ENCODE results near the gene HOXB13.

Gene HOXB13

DNA sequence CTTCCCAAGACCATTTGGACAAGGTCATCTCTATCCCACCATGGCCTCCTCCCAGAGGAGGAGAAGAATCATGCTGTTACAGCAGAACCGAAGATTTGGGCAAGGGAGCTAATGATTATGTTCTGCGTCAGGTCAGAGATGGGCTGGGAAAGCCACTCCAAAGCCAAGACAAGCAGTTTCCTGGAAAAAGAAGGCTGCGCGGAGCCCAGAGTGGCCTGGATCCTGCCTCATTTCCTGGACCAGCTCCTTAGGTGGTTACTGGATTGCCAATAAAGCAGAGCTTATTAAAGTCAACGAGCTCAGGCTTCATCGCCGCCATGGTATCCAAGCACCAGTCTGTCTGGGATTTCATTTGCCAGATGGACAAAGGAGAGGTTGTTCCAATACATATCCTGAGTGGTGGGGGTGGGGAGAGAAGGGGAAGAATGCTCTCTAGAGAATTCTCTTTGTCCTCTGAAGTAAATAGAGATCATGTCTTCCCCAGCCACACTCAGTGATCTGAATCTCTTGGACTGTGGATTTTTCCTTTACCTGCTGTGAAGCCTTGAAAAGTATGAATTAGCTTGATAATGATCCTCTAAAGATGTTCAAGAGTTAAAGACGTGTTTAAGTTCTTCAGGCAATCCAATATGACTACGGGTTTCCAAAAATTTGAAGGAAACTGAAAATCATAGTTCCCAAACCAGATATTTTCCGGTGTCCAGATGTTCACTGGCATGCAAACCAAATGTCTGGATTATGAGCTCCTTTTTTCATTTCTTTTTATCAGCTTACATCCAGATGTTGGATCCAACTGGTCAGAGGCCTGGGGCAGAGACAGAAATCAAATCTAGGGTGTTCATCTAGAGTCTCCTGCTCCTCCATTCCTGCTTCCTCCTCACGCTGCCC is 23.9 kb downstream of the HOXB13 start:
- no peak for DNase-seq (ENCODE audit: low spot score)

DNA sequence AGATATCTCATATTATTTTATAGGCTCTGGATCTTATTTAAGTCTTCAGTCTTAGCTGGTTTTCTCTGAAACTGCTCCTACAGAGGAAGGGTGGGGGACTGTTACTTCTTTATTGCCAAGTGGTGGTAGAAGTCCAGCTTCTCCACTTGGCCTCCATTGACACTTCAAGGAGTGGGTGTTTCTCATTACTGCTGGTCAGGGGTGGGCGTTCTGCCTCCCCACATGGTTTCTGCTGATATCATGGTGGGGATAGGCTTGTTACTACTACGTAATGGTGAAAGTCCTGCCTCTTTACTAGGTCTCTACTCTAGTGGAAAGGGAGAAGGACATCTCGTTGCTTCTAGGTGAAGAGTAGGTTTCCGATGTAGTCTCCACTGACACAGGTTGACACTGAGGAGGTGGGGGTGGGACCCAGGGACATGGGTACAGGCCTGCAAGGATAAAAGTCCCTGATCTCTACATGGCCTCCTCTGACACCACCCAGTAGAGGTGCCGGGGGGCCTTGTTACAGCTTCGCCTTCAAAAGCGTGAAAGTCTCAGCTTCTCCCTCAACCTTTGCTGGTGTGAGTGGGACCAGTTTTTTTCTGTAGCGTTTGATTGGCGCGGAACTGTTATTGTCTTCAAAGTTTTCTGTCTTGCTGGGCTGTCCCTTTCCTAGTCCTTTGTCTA is 26.6 kb downstream of the HOXB13 start:
- no peak for DNase-seq (ENCODE audit: low spot score)

DNA sequence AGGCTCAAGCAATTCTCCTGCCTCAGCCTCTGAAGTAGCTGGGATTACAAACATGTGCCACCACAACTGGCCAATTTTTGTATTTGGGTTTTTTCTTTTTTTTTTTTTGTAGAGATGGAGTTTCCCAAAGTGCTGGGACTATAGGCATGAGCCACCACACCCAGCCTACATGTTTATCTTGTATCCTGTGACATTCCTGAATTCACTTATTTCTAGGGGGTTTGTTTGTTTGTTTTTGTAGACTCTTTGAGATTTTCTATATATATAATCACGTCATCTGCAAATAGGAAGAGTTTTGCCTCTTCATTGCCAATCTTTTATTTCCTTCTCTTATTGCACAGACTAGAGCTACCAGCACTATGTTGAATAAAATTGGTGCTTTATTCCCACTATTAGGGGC is 35.4 kb downstream of the HOXB13 start:
- DNase-seq (ENCODE audit: low spot score), result no peak

DNA sequence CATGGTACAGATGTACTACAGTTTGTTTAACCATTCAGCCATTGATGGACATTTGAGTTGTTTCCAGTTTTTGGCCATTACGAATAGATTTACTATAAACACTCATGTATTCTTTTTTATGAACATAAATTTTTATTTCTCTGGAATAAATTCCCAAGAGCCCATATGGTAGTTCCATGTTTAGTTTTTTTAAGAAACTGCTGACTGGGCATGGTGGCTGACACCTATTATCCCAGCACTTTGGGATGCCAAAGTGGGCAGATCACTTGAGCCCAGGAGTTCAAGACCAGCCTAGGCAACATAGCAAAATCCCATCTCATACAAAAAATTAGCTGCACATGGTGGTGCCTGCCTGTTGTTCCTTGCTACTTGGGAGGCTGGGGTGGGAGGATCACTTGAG is 36.5 kb downstream of the HOXB13 start:
- no peak for DNase-seq (ENCODE audit: low spot score)

DNA sequence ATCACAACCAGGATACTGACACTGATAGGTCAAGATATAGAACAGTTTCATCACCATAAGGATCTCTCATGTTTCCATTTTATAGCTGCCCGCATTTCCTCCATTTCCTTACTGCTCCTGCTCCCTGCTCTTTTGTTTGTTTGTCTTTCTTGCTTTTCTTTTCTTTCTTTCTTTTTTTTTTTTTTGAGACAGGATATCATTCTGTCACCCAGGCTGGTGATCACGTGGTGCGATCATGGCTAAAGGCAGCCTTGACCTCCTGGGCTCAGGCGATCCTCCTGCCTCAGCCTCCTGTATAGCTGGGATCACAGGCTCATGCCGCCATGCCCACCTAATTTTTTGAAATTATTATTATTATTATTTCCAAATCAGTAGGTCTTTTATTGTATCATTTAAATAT is 37.9 kb downstream of the HOXB13 start:
- no peak for DNase-seq (ENCODE audit: low spot score)

DNA sequence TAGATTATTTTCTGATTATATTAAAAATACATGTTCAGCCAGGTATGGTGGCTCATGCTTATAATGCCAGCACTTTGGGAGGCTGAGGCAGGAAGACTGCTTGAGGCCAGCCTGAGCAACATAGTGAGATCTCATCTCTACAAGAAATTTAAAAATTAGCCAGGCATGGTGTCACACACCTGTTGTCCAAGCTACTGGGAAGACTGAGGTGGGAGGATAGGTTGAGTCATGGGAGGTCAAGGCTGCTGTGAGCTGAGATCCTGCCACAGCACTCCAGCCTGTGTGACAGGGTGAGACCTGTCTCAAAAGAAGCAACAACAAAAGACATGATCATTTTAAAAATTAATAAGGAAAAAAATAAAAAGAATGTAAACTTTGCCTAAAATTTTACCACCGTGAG is 46.9 kb downstream of the HOXB13 start:
- no peak for DNase-seq (ENCODE audit: low spot score)

DNA sequence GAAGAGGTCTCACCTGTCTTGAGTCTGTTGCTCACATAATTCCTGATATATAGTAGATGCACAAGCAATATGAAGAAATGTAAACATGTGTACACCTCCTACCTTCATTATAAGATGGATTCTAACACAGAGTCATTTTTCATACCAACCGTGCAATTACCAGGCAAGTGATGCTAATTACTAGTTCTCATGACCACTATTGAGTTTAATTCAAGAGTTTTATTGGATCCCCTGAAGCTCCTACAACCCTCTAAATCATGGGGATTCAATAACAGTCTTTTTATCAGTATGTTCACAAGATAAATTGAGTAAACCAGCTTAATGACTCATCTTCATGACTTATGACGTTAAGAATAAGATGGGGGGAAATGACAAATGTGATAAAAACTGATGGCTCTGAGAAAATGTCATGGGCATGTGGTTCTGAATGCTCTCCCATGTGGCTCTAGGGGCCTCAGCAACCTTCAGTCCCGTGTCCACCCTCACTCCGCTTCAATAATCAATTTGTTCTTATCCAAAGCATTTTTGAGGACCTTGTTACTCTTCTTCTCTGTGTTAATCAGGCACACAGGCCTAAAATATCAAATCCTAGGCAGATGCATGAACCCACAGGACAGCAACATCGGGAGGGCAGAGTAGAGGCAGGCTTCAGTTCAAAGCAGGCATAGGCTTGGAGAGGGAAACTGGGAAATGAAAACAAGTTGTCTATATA is 49.0 kb downstream of the HOXB13 start:
- DNase-seq (ENCODE audit: low spot score), result no peak

DNA sequence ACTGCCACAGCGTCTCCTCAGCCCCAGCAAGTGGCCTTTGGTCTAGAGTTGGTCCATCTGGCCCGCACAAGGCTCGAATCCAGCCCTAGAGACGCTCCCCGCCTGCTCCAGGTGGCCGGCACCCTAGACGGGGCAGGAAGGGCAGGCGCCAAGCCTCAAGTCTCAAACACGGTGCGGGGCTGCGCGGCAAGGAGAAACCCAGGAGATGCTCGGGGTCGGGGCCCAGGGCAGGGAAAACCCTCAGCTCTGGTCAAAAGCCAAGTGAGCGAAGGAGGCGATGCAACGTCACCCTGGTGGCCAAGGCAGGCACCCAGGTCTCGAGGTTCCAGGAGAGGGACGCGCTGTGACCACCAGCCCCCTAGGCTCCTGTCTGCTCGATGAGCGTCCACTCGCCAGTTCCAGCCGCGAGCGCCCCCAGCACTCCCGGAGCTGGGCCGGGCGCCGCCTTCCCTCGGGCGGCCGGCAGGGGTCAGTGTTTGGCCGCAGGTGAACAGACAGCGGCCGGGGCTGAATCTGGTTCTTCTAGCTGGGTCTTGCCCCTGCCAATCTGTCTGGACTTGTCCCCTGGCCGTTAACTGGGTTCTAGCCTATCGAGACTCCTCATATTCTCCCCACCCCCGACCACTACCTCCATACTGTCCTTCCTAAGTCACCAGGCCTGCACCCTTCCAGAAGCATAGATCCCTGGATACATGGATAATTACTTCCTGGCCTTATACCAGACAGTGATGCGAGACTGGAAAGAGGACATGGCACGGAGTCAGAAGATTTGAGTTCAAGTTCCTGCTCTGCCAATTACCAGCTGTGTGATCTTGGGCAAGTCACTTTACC is 50.2 kb downstream of the HOXB13 start:
- peak; percentile 90 for DNase-seq (ENCODE audit: low spot score)

DNA sequence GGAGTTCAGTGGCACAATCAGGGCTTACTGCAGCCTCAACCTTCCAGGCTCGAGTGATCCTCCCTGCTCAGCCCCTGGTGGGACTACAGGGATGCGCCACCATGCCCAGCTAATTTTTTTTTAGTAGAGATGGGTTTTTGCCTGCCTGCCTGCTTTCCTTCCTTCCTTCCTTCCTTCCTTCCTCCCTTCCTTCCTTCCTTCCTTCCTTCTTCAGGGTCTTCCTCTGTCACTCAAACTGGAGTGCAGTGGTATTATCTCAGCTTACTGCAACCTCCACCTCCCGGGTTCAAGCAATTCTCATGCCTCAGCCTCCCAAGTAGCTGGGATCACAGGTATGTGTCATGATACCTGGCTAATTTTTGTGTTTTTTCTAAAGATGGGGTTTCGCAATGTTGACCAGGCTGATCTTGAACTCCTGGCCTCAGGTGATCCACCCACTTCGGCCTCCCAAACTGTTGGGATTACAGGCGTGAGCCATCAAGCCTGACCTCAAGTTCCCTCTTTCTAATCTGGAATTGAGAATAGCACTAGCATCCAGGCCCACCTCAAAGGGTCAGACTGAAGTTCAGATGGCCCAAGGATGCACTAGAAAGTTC is 51.5 kb downstream of the HOXB13 start:
- DNase-seq (ENCODE audit: low spot score), result no peak

Data from AG20443 (cell line).